Left ventricle myocardium inferior (tissue), 1 donor: ENCODE results near the gene ERMAP. TPM values are rescaled to one million over a fixed set of nuclear protein-coding genes. Genes with fewer than 3 reads are reported as not detected.
A peak's percentile ranks its signal among the peaks of the same experiment; 100 is the strongest.
"Not testable (repeated sequence)": the region's sequence is repeated elsewhere in the genome, so short reads cannot be mapped to it uniquely, and the experiment has no call there.

Experiments used
- DNase-seq: peaks from one replicate; pipeline ENCODE4 v3.0.0-alpha.2; 2020
- H3K27ac ChIP-seq: fragments of 200-600 bp; replicated peaks from 2 replicates; pipeline ENCODE4 v1.8.0; 2021
- H3K27me3 ChIP-seq: fragments of 200-600 bp; 2 replicates; pipeline ENCODE4 v1.8.0; 2021; ENCODE audit warnings: low read depth
- H3K36me3 ChIP-seq: fragments of 200-600 bp; 2 replicates; pipeline ENCODE4 v1.8.0; 2021
- H3K4me1 ChIP-seq: fragments of 200-600 bp; 2 replicates; pipeline ENCODE4 v1.8.0; 2021
- H3K4me3 ChIP-seq: fragments of 200-600 bp; 2 replicates; pipeline ENCODE4 v1.8.0; 2021; ENCODE audit warnings: mild to moderate bottlenecking, moderate library complexity
- H3K9me3 ChIP-seq: fragments of 200-600 bp; replicated peaks from 2 replicates; pipeline ENCODE4 v1.8.0; 2021
- CTCF ChIP-seq: fragments of 200-600 bp; IDR thresholded peaks from 2 replicates; pipeline ENCODE4 v1.8.0; 2021; ENCODE audit warnings: antibody characterized with exemption, mild to moderate bottlenecking, borderline replicate concordance
- intact Hi-C: fragments of 100-400 bp; cut with micrococcal nuclease; formaldehyde crosslinking; loops from one replicate; pipeline ENCODE4 v1.11.0; 2022
- total RNA-seq: library from RNA; stranded (reverse); fragmentation: NEBNext Ultra II Directional; extraction: Animal tissue kit (Norgen Biotek cat#: 25700); gene quantifications from one replicate; pipeline ENCODE4 v1.2.1, GENCODE V29; 2021
- donor health status: DM: no; HTN: yes; CAD: no; lungs with severe emphysema.

ERMAP gene
- total RNA-seq, 1 donor from 2014 or later = 4.7 TPM

GRCh38 chr1:42806593-42806992 is 10.3 kb upstream of the ERMAP start:
- H3K4me3 ChIP-seq = no peak overlapping the region
- TF ChIP-seq CTCF = no peak
- peaks cover 6% of the 10 kb centered on the region for H3K4me1 ChIP-seq
- H3K9me3 ChIP-seq = no peaks in the 10 kb centered on the region
- H3K27me3 ChIP-seq = no peaks in the 10 kb centered on the region
- H3K36me3 ChIP-seq = peaks cover 13% of the 10 kb centered on the region
- H3K27ac ChIP-seq = no peak overlapping the region
- intact Hi-C loops = no loop called here
- DNase-seq = no peak

- no peak for TF ChIP-seq CTCF
- Histone ChIP-seq H3K27me3 (no peaks in the 10 kb centered on the region), H3K27ac (no peak overlapping the region), H3K36me3 (peaks cover 13% of the 10 kb centered on the region), H3K4me1 (peaks cover 6% of the 10 kb centered on the region), H3K9me3 (no peaks in the 10 kb centered on the region), H3K4me3 (no peak overlapping the region)
- intact Hi-C loops = no loop called here
- DNase-seq = no peak
Observed at GRCh38 chr1:42807056-42807668, 9.8 kb upstream of the ERMAP start.

GRCh38 chr1:42814815-42815214 is 2.1 kb upstream of the ERMAP start:
- H3K36me3 ChIP-seq, H3K27ac ChIP-seq, intact Hi-C loops, H3K9me3 ChIP-seq, H3K4me3 ChIP-seq, DNase-seq, H3K27me3 ChIP-seq: not testable (repeated sequence)
- H3K4me1 ChIP-seq = peaks cover 25% of the 10 kb centered on the region

- H3K27ac ChIP-seq = peak overlapping the region; percentile 100
- H3K27me3 ChIP-seq = no peaks in the 10 kb centered on the region
- H3K9me3 ChIP-seq = no peaks in the 10 kb centered on the region
- DNase-seq = no peak
- peak overlapping the region; percentile 71 for H3K4me3 ChIP-seq
- intact Hi-C loops = no loop called here
- no peak for TF ChIP-seq CTCF
- peaks cover 25% of the 10 kb centered on the region for H3K4me1 ChIP-seq
- peaks cover 8% of the 10 kb centered on the region for H3K36me3 ChIP-seq
Observed at GRCh38 chr1:42815941-42816584, 859 bp upstream of the ERMAP start.

- DNase-seq = no peak
- peaks cover 25% of the 10 kb centered on the region for H3K4me1 ChIP-seq
- peak overlapping the region; percentile 71 for H3K4me3 ChIP-seq
- H3K36me3 ChIP-seq = peaks cover 8% of the 10 kb centered on the region
- intact Hi-C loops = no loop called here
- peak overlapping the region; percentile 100 for H3K27ac ChIP-seq
- TF ChIP-seq CTCF = no peak
- H3K9me3 ChIP-seq = no peaks in the 10 kb centered on the region
- no peaks in the 10 kb centered on the region for H3K27me3 ChIP-seq
Observed at GRCh38 chr1:42817440-42817767, 482 bp downstream of the ERMAP start.

- H3K27ac ChIP-seq = no peak overlapping the region
Observed at GRCh38 chr1:42817976-42818375, 1.1 kb downstream of the ERMAP start.

More at GRCh38 chr1:42817976-42818375, 1.1 kb downstream of the ERMAP start:
- Histone ChIP-seq H3K27me3 (no peaks in the 10 kb centered on the region), H3K4me3 (peak overlapping the region; percentile 71), H3K36me3 (peaks cover 8% of the 10 kb centered on the region), H3K9me3 (no peaks in the 10 kb centered on the region), H3K4me1 (peaks cover 29% of the 10 kb centered on the region)
- TF ChIP-seq CTCF = no peak
- intact Hi-C loops = no loop called here
- DNase-seq = no peak
